Heart left ventricle (tissue), 16 donors: ENCODE data around the gene COPE. TPM values are rescaled to one million over a fixed set of nuclear protein-coding genes. Genes with fewer than 3 reads are reported as not detected.

Experiments
- ATAC-seq, 4 donors: fragments of 200-7000 bp; cut with Tn5 transposase; one replicate each; pipeline ENCODE4 v1.9.1; 2020 to 2022; ENCODE audit warnings: moderate library complexity in 4 of 4, mild to moderate bottlenecking in 3 of 4, moderate number of reproducible peaks in 1 of 4
- DNase-seq, 5 donors: peaks; one replicate each; pipeline ENCODE4 v3.0.0-alpha.2; 2020
- H3K27ac ChIP-seq, 12 donors: fragments of 200-600 bp; sonication (generic) in 4 of 12; one replicate each; pipeline versions ENCODE4 v1.5.0 to v1.8.0; 2016 to 2022; ENCODE audit warnings: mild to moderate bottlenecking in 2 of 12
- H3K27me3 ChIP-seq, 9 donors: fragments of 200-600 bp; sonication (generic) in 2 of 9; one replicate each; pipeline versions ENCODE4 v1.5.1 to v1.8.0; 2016 to 2022; ENCODE audit warnings: mild to moderate bottlenecking in 3 of 9
- H3K36me3 ChIP-seq, 9 donors: fragments of 200-600 bp; sonication (generic) in 2 of 9; one replicate each; pipeline versions ENCODE4 v1.5.0 to v1.8.0; 2018 to 2022; ENCODE audit warnings: mild to moderate bottlenecking in 2 of 9
- H3K4me1 ChIP-seq, 12 donors: fragments of 200-600 bp; sonication (generic) in 4 of 12; one replicate each; pipeline versions ENCODE4 v1.5.0 to v1.8.0; 2016 to 2022; ENCODE audit warnings: mild to moderate bottlenecking in 3 of 12
- H3K4me3 ChIP-seq, 12 donors: fragments of 200-600 bp; sonication (generic) in 4 of 12; one replicate each; pipeline versions ENCODE4 v1.5.0 to v1.8.0; 2017 to 2022; ENCODE audit warnings: mild to moderate bottlenecking in 9 of 12, moderate library complexity in 4 of 12
- H3K9me3 ChIP-seq, 12 donors: fragments of 200-600 bp; sonication (generic) in 4 of 12; one replicate each; pipeline versions ENCODE4 v1.5.0 to v1.8.0; 2016 to 2022; ENCODE audit warnings: mild to moderate bottlenecking in 1 of 12
- CTCF ChIP-seq, 12 donors: fragments of 200-600 bp; sonication (generic) in 4 of 12; IDR thresholded peaks; one replicate each; pipeline versions ENCODE4 v1.5.0 to v1.8.0; 2018 to 2022; ENCODE audit warnings: antibody characterized with exemption in 12 of 12, mild to moderate bottlenecking in 5 of 12
- POLR2A ChIP-seq, 2 donors: fragments of 450-650 bp; IDR thresholded peaks; one replicate each; pipeline ENCODE4 v1.6.1; 2017; ENCODE audit warnings: antibody characterized with exemption in 2 of 2, mild to moderate bottlenecking in 2 of 2, moderate library complexity in 2 of 2
- WGBS, 4 donors: extraction: QIAGEN DNeasy Blood & Tissue Kit in 2 of 4; methylation state at CpG; one replicate each; pipeline versions ENCODE4 v1.1.5 to v1.1.7; 2013 to 2018; 5-methylcytosine and 5-hydroxymethylcytosine counted together
- intact Hi-C, 10 donors: fragments of 100-400 bp; cut with DNase I; formaldehyde crosslinking; loops; one replicate each; pipeline versions ENCODE4 v1.11.1 to v1.14.2; 2022
- polyA plus RNA-seq, 2 donors: library from polyadenylated mRNA; stranded (reverse); fragments of 200-250 nt; gene quantifications; one replicate each; pipeline ENCODE4 v1.2.3, GENCODE V29; 2013
- total RNA-seq, 9 donors: library from RNA; depleted of rRNA in 2 of 9; stranded (reverse); fragments of >200 nt in 2 of 9; fragmentation: NEBNext Ultra II Directional in 3 of 9; extraction: Animal tissue kit (Norgen Biotek cat#: 25700) in 3 of 9; gene quantifications; one replicate each; pipeline versions ENCODE4 v1.1.0 to v1.2.4, GENCODE V29; 2016 to 2023
- donor health status: ischemic (EF 13 %, LVEDD 7.1; RV severe dilation, severe dysfunction).
- donor health status: healthy with polysubstance abuse.
- donor health status: DM: no; HTN: yes; CAD: no.
- donor health status: DM: no; HTN: no; CAD: no.
- donor health status: ischemic (EF 25% LVEDD 6.9; RV normal size, moderate dysfunction).
- donor health status: ischemic (EF 25% LVEDD 5.7; RV mildly dilated, moderate dysfunction).
- donor health status: healthy.
- donor health status: DM: yes; HTN: yes; CAD: no.
- donor health status: ischemic (EF 35%, LVEDD 5.7; RV mildly dilated, moderate dysfunction).
- donor health status: nonischemic (EF 11% LVEDD 7.7; RV severe dilation, severe dysfunction).
- donor health status: DM: yes; HTN: yes; CAD: no.
- donor health status: PGD.
- donor health status: ischemic (EF 29% LVEDD 5.4; RV normal size, mild dysfunction).
- donor health status: nonischemic (EF 23%, LVEDD 6.1; RV moderate dilation, normal function).

COPE gene
- total and polyA plus RNA-seq, 11 donors: 94.0 to 241 (median 147) TPM

GRCh38 chr19:18899624-18900560 lies 19.3 kb downstream of the COPE start:
- peaks cover 0 to 52% (median 30%) of the 10 kb centered on the region in 9 donors for H3K36me3 ChIP-seq
- intact Hi-C loops: loop anchor here in 2 of 10 donors (10.0 kb wide), 1 partner anchor 85 kb away; no protein-coding TSS in a partner anchor
- 90 to 94% (median 91%) methylated on average over 16 to 20 of the region's 20 CpGs for WGBS, 4 donors

GRCh38 chr19:18898607-18899408 lies 20.4 kb downstream of the COPE start:
- intact Hi-C loops: loop anchor here in 2 of 10 donors (10.0 kb wide), 1 partner anchor 86 kb away; no protein-coding TSS in a partner anchor
- H3K4me1 ChIP-seq: peaks cover 0 to 27% (median 13%) of the 10 kb centered on the region in 12 donors
- no peak for DNase-seq
- H3K27me3 ChIP-seq: peaks cover 0 to 24% (median 12%) of the 10 kb centered on the region in 9 donors
- no peaks in the 10 kb centered on the region for H3K9me3 ChIP-seq
- ATAC-seq: no peak
- H3K27ac ChIP-seq: no peak overlapping the region
- 77 to 100% (median 83%) methylated on average over 8 to 18 of the region's 18 CpGs for WGBS, 4 donors
- TF ChIP-seq POLR2A (IDR thresholded peaks at IDR 0.05): no peak
- TF ChIP-seq CTCF (IDR thresholded peaks at IDR 0.05): no peak
- no peak overlapping the region for H3K4me3 ChIP-seq
- peaks cover 0 to 41% (median 25%) of the 10 kb centered on the region in 9 donors for H3K36me3 ChIP-seq

More at GRCh38 chr19:18899624-18900560, 19.3 kb downstream of the COPE start:
- H3K9me3 ChIP-seq: no peaks in the 10 kb centered on the region
- no peak overlapping the region for H3K27ac ChIP-seq
- TF ChIP-seq POLR2A (IDR thresholded peaks at IDR 0.05) (no peak), CTCF (IDR thresholded peaks at IDR 0.05) (no peak)
- DNase-seq (no peak), ATAC-seq (no peak)
- H3K4me1 ChIP-seq: peaks cover 0 to 16% (median 7%) of the 10 kb centered on the region in 12 donors
- peaks cover 0 to 15% (median 4%) of the 10 kb centered on the region in 9 donors for H3K27me3 ChIP-seq
- H3K4me3 ChIP-seq: no peak overlapping the region

- Histone ChIP-seq H3K36me3 (peaks cover 0 to 34% (median 25%) of the 10 kb centered on the region in 9 donors), H3K4me3 (no peak overlapping the region), H3K9me3 (no peaks in the 10 kb centered on the region), H3K27me3 (peaks cover 0 to 26% (median 12%) of the 10 kb centered on the region in 9 donors), H3K4me1 (peaks cover 0 to 33% (median 13%) of the 10 kb centered on the region in 12 donors), H3K27ac (no peak overlapping the region)
- intact Hi-C loops: loop anchor here in 2 of 10 donors (10.0 kb wide), 1 partner anchor 87 kb away; no protein-coding TSS in a partner anchor
- 57 to 72% (median 63%) methylated on average over 7 to 18 of the region's 18 CpGs for WGBS, 4 donors
- ATAC-seq (no peak), DNase-seq (no peak)
- TF ChIP-seq CTCF (IDR thresholded peaks at IDR 0.05) (no peak), POLR2A (IDR thresholded peaks at IDR 0.05) (no peak)
These were observed 21.0 kb downstream of the COPE start for GRCh38 chr19:18898081-18898606.
